ENCODE results near the gene TMEM164. TPM values are rescaled to one million over a fixed set of nuclear protein-coding genes. Genes with fewer than 3 reads are reported as not detected.

The TMEM164 gene
- total and polyA plus RNA-seq, 2 donors: 9.1 to 11.2 TPM

- Histone ChIP-seq H3K9me3 (ENCODE audit: control insufficient read depth in 2 of 2, insufficient read depth in 1 of 2, low read length in 1 of 2) (no peaks in the 10 kb centered on the region), H3K4me3 (ENCODE audit: low read length in 2 of 2) (no peak overlapping the region), H3K36me3 (ENCODE audit: control insufficient read depth in 2 of 2, insufficient read depth in 2 of 2, low read length in 1 of 2) (no peaks in the 10 kb centered on the region), H3K4me1 (ENCODE audit: control insufficient read depth in 2 of 2, insufficient read depth in 2 of 2, low read length in 2 of 2) (no peaks in the 10 kb centered on the region), H3K27me3 (ENCODE audit: control insufficient read depth in 2 of 2, insufficient read depth in 1 of 2, low read length in 1 of 2) (no peaks in the 10 kb centered on the region), H3K27ac (ENCODE audit: low read depth in 1 of 2, low read length in 1 of 2) (no peak overlapping the region)
- 90% methylated on average over 9 of the region's 9 CpGs for WGBS
- DNase-seq (ENCODE audit: low read depth in 6 of 9, low spot score in 9 of 9): no peak
These were observed 122.7 kb downstream of the TMEM164 start for GRCh38 chrX:110125446-110126162.

GRCh38 chrX:110131031-110131430, 128.1 kb downstream of the TMEM164 start:
- H3K36me3 ChIP-seq (ENCODE audit: control insufficient read depth in 2 of 2, insufficient read depth in 2 of 2, low read length in 1 of 2): no peaks in the 10 kb centered on the region
- DNase-seq (ENCODE audit: low read depth in 6 of 9, low spot score in 9 of 9): no peak
- no peak overlapping the region for H3K4me3 ChIP-seq (ENCODE audit: low read length in 2 of 2)
- H3K4me1 ChIP-seq (ENCODE audit: control insufficient read depth in 2 of 2, insufficient read depth in 2 of 2, low read length in 2 of 2): no peaks in the 10 kb centered on the region
- H3K9me3 ChIP-seq (ENCODE audit: control insufficient read depth in 2 of 2, insufficient read depth in 1 of 2, low read length in 1 of 2): no peaks in the 10 kb centered on the region
- no peak overlapping the region for H3K27ac ChIP-seq (ENCODE audit: low read depth in 1 of 2, low read length in 1 of 2)
- WGBS: 100% methylated on average over 1 of the region's 1 CpG
- H3K27me3 ChIP-seq (ENCODE audit: control insufficient read depth in 2 of 2, insufficient read depth in 1 of 2, low read length in 1 of 2): no peaks in the 10 kb centered on the region

- Histone ChIP-seq H3K27me3 (ENCODE audit: control insufficient read depth in 2 of 2, insufficient read depth in 1 of 2, low read length in 1 of 2) (no peaks in the 10 kb centered on the region), H3K36me3 (ENCODE audit: control insufficient read depth in 2 of 2, insufficient read depth in 2 of 2, low read length in 1 of 2) (no peaks in the 10 kb centered on the region), H3K4me3 (ENCODE audit: low read length in 2 of 2) (no peak overlapping the region), H3K27ac (ENCODE audit: low read depth in 1 of 2, low read length in 1 of 2) (no peak overlapping the region), H3K4me1 (ENCODE audit: control insufficient read depth in 2 of 2, insufficient read depth in 2 of 2, low read length in 2 of 2) (no peaks in the 10 kb centered on the region), H3K9me3 (ENCODE audit: control insufficient read depth in 2 of 2, insufficient read depth in 1 of 2, low read length in 1 of 2) (no peaks in the 10 kb centered on the region)
- WGBS: 100% methylated on average over 1 of the region's 1 CpG
- DNase-seq (ENCODE audit: low read depth in 6 of 9, low spot score in 9 of 9): no peak
These were observed 129.7 kb downstream of the TMEM164 start for GRCh38 chrX:110132450-110133114.

GRCh38 chrX:110133735-110134370, 130.9 kb downstream of the TMEM164 start:
- DNase-seq (ENCODE audit: low read depth in 6 of 9, low spot score in 9 of 9): no peak
- no peaks in the 10 kb centered on the region for H3K4me1 ChIP-seq (ENCODE audit: control insufficient read depth in 2 of 2, insufficient read depth in 2 of 2, low read length in 2 of 2)
- no peak overlapping the region for H3K27ac ChIP-seq (ENCODE audit: low read depth in 1 of 2, low read length in 1 of 2)
- H3K36me3 ChIP-seq (ENCODE audit: control insufficient read depth in 2 of 2, insufficient read depth in 2 of 2, low read length in 1 of 2): no peaks in the 10 kb centered on the region
- 93% methylated on average over 5 of the region's 5 CpGs for WGBS
- no peaks in the 10 kb centered on the region for H3K27me3 ChIP-seq (ENCODE audit: control insufficient read depth in 2 of 2, insufficient read depth in 1 of 2, low read length in 1 of 2)
- H3K4me3 ChIP-seq (ENCODE audit: low read length in 2 of 2): no peak overlapping the region
- no peaks in the 10 kb centered on the region for H3K9me3 ChIP-seq (ENCODE audit: control insufficient read depth in 2 of 2, insufficient read depth in 1 of 2, low read length in 1 of 2)

GRCh38 chrX:110135618-110136017, 132.7 kb downstream of the TMEM164 start:
- no peak overlapping the region for H3K27ac ChIP-seq (ENCODE audit: low read depth in 1 of 2, low read length in 1 of 2)
- no peaks in the 10 kb centered on the region for H3K9me3 ChIP-seq (ENCODE audit: control insufficient read depth in 2 of 2, insufficient read depth in 1 of 2, low read length in 1 of 2)
- DNase-seq (ENCODE audit: low read depth in 6 of 9, low spot score in 9 of 9): no peak
- no peaks in the 10 kb centered on the region for H3K36me3 ChIP-seq (ENCODE audit: control insufficient read depth in 2 of 2, insufficient read depth in 2 of 2, low read length in 1 of 2)
- H3K4me3 ChIP-seq (ENCODE audit: low read length in 2 of 2): no peak overlapping the region
- no peaks in the 10 kb centered on the region for H3K4me1 ChIP-seq (ENCODE audit: control insufficient read depth in 2 of 2, insufficient read depth in 2 of 2, low read length in 2 of 2)
- 98% methylated on average over 1 of the region's 1 CpG for WGBS
- H3K27me3 ChIP-seq (ENCODE audit: control insufficient read depth in 2 of 2, insufficient read depth in 1 of 2, low read length in 1 of 2): no peaks in the 10 kb centered on the region

- H3K27me3 ChIP-seq (ENCODE audit: control insufficient read depth in 2 of 2, insufficient read depth in 1 of 2, low read length in 1 of 2): no peaks in the 10 kb centered on the region
- WGBS: 97% methylated on average over 4 of the region's 4 CpGs
- no peak overlapping the region for H3K4me3 ChIP-seq (ENCODE audit: low read length in 2 of 2)
- no peaks in the 10 kb centered on the region for H3K9me3 ChIP-seq (ENCODE audit: control insufficient read depth in 2 of 2, insufficient read depth in 1 of 2, low read length in 1 of 2)
- H3K36me3 ChIP-seq (ENCODE audit: control insufficient read depth in 2 of 2, insufficient read depth in 2 of 2, low read length in 1 of 2): no peaks in the 10 kb centered on the region
- no peaks in the 10 kb centered on the region for H3K4me1 ChIP-seq (ENCODE audit: control insufficient read depth in 2 of 2, insufficient read depth in 2 of 2, low read length in 2 of 2)
- no peak for DNase-seq (ENCODE audit: low read depth in 6 of 9, low spot score in 9 of 9)
- no peak overlapping the region for H3K27ac ChIP-seq (ENCODE audit: low read depth in 1 of 2, low read length in 1 of 2)
These were observed 133.2 kb downstream of the TMEM164 start for GRCh38 chrX:110136136-110136535.

GRCh38 chrX:110138557-110138956, 135.6 kb downstream of the TMEM164 start:
- no peak overlapping the region for H3K4me3 ChIP-seq (ENCODE audit: low read length in 2 of 2)
- WGBS: 98% methylated on average over 3 of the region's 3 CpGs
- no peaks in the 10 kb centered on the region for H3K4me1 ChIP-seq (ENCODE audit: control insufficient read depth in 2 of 2, insufficient read depth in 2 of 2, low read length in 2 of 2)
- no peak for DNase-seq (ENCODE audit: low read depth in 6 of 9, low spot score in 9 of 9)
- no peaks in the 10 kb centered on the region for H3K9me3 ChIP-seq (ENCODE audit: control insufficient read depth in 2 of 2, insufficient read depth in 1 of 2, low read length in 1 of 2)
- H3K27me3 ChIP-seq (ENCODE audit: control insufficient read depth in 2 of 2, insufficient read depth in 1 of 2, low read length in 1 of 2): no peaks in the 10 kb centered on the region
- H3K36me3 ChIP-seq (ENCODE audit: control insufficient read depth in 2 of 2, insufficient read depth in 2 of 2, low read length in 1 of 2): no peaks in the 10 kb centered on the region
- no peak overlapping the region for H3K27ac ChIP-seq (ENCODE audit: low read depth in 1 of 2, low read length in 1 of 2)

- no peak overlapping the region for H3K4me3 ChIP-seq (ENCODE audit: low read length in 2 of 2)
- no peaks in the 10 kb centered on the region for H3K27me3 ChIP-seq (ENCODE audit: control insufficient read depth in 2 of 2, insufficient read depth in 1 of 2, low read length in 1 of 2)
- no peak overlapping the region for H3K27ac ChIP-seq (ENCODE audit: low read depth in 1 of 2, low read length in 1 of 2)
- no peaks in the 10 kb centered on the region for H3K4me1 ChIP-seq (ENCODE audit: control insufficient read depth in 2 of 2, insufficient read depth in 2 of 2, low read length in 2 of 2)
- no peak for DNase-seq (ENCODE audit: low read depth in 6 of 9, low spot score in 9 of 9)
- H3K9me3 ChIP-seq (ENCODE audit: control insufficient read depth in 2 of 2, insufficient read depth in 1 of 2, low read length in 1 of 2): no peaks in the 10 kb centered on the region
- 30% methylated on average over 1 of the region's 1 CpG for WGBS
- no peaks in the 10 kb centered on the region for H3K36me3 ChIP-seq (ENCODE audit: control insufficient read depth in 2 of 2, insufficient read depth in 2 of 2, low read length in 1 of 2)
These were observed 136.3 kb downstream of the TMEM164 start for GRCh38 chrX:110139172-110139571.

- H3K27ac ChIP-seq (ENCODE audit: low read depth in 1 of 2, low read length in 1 of 2): no peak overlapping the region
- no peaks in the 10 kb centered on the region for H3K9me3 ChIP-seq (ENCODE audit: control insufficient read depth in 2 of 2, insufficient read depth in 1 of 2, low read length in 1 of 2)
- no peaks in the 10 kb centered on the region for H3K4me1 ChIP-seq (ENCODE audit: control insufficient read depth in 2 of 2, insufficient read depth in 2 of 2, low read length in 2 of 2)
- H3K36me3 ChIP-seq (ENCODE audit: control insufficient read depth in 2 of 2, insufficient read depth in 2 of 2, low read length in 1 of 2): no peaks in the 10 kb centered on the region
- no peak overlapping the region for H3K4me3 ChIP-seq (ENCODE audit: low read length in 2 of 2)
- no peaks in the 10 kb centered on the region for H3K27me3 ChIP-seq (ENCODE audit: control insufficient read depth in 2 of 2, insufficient read depth in 1 of 2, low read length in 1 of 2)
- WGBS: 91% methylated on average over 5 of the region's 5 CpGs
- no peak for DNase-seq (ENCODE audit: low read depth in 6 of 9, low spot score in 9 of 9)
These were observed 139.2 kb downstream of the TMEM164 start for GRCh38 chrX:110142096-110142495.
